ENCODE measurements around the gene EXOSC7. TPM values are rescaled to one million over a fixed set of nuclear protein-coding genes. Genes with fewer than 3 reads are reported as not detected.

EXOSC7 gene
- polyA plus RNA-seq, 3 donors from 2014 or later: 35.0 to 73.2 (median 52.2) TPM

DNA sequence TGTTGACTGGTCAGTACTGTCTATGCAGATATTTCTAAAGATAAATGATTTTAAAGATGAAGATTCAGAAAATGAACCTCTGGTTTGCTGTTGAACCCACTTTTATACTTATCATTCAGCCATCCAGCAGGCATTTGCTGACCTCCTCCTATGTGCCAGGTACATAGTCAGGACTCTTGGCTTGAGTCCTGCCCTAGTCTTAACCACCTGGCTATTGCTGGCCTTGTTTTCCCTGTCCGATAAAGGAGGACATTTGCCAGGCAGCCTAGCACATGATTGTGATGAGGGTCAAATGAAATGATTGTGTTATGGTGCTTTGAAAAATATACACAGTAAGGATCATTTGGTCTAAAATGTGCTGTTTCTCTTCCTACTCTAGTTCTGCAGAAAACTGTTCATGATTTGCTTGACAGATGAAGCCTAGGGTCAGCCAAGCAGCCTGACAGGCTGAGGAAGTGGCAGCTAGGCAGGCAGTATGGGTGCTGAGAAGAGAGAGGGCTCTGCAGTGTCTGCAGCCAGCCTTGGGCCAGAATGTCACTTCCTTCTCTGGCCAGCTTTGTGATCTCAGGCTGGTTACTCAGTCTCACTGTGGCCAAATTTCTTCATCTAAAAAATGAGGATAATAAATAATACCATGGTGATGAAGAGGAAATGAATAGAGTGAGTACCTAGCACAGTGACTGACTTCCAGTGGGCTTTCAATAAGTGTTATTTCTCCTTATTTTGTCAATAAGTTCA lies 13.8 kb downstream of the EXOSC7 start:
- peaks cover 43 to 70% of the 10 kb centered on the region in 2 donors for H3K4me1 Mint-ChIP-seq
- peaks cover 3 to 26% (median 14%) of the 10 kb centered on the region in 3 donors for H3K36me3 Mint-ChIP-seq
- H3K4me3 Mint-ChIP-seq: no peak overlapping the region
- DNase-seq: no peak
- no peak overlapping the region for H3K27ac Mint-ChIP-seq
- no peaks in the 10 kb centered on the region for H3K9me3 Mint-ChIP-seq
- H3K27me3 Mint-ChIP-seq (ENCODE audit: low read depth in 3 of 3): peaks cover 0 to 1% (median 0%) of the 10 kb centered on the region in 3 donors

GRCh38 chr3:44991326-44991725 lies 15.3 kb downstream of the EXOSC7 start:
- Mint-ChIP-seq H3K27ac (no peak overlapping the region), H3K27me3 (ENCODE audit: low read depth in 3 of 3) (peaks cover 0 to 1% (median 0%) of the 10 kb centered on the region in 3 donors), H3K9me3 (no peaks in the 10 kb centered on the region), H3K36me3 (peaks cover 3 to 30% (median 14%) of the 10 kb centered on the region in 3 donors), H3K4me1 (peaks cover 35 to 69% of the 10 kb centered on the region in 2 donors), H3K4me3 (no peak overlapping the region)
- no peak for DNase-seq

- H3K4me3 Mint-ChIP-seq: no peak overlapping the region
- no peak overlapping the region for H3K27ac Mint-ChIP-seq
Observed at GRCh38 chr3:44992555-44993470, 16.8 kb downstream of the EXOSC7 start.

DNA sequence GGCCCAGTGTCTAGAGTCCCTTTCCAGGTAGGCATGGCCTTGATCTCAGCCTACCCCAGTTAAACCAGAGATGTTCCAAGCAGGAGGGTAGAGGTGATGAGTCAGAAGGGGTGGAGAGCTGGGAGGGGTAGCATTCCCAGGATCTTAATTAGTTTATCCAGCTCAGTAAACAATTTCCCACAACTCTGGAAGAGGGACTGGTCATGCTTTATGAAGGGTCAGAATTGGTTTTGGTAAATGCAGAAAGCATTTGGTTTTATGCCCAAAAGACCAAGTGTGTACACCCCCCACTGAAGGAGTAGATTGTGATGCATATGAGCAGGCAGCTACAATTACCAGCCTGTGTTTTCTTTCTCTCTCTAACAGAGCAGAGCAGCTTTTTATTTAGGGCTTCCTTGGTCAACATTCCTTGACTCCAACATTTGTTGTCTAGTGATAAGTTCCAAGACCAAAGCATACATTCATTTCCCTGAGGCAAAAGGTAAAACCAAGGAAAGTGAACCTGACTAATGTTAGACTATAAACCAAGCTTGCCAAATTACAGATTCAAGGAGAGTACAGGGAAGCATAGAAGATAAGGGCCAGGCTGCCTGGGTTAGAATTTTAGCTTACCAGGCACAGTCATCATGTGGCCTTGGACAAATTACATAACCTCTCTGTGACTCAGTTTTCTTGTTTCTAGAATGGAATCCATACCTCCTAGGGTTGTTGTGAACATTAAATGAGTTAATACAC lies 17.6 kb downstream of the EXOSC7 start:
- no peak overlapping the region for H3K4me3 Mint-ChIP-seq
- H3K36me3 Mint-ChIP-seq: peaks cover 8 to 49% (median 14%) of the 10 kb centered on the region in 3 donors
- peaks cover 22 to 47% of the 10 kb centered on the region in 2 donors for H3K4me1 Mint-ChIP-seq
- H3K27me3 Mint-ChIP-seq (ENCODE audit: low read depth in 3 of 3): peaks cover 0 to 1% (median 0%) of the 10 kb centered on the region in 3 donors
- no peak overlapping the region for H3K27ac Mint-ChIP-seq
- no peak for DNase-seq
- no peaks in the 10 kb centered on the region for H3K9me3 Mint-ChIP-seq

More at GRCh38 chr3:44992555-44993470, 16.8 kb downstream of the EXOSC7 start:
- DNase-seq: peak in 1 of 3 donors; percentile 11
- no peaks in the 10 kb centered on the region for H3K9me3 Mint-ChIP-seq
- peaks cover 28 to 55% of the 10 kb centered on the region in 2 donors for H3K4me1 Mint-ChIP-seq
- H3K36me3 Mint-ChIP-seq: peaks cover 3 to 44% (median 14%) of the 10 kb centered on the region in 3 donors
- H3K27me3 Mint-ChIP-seq (ENCODE audit: low read depth in 3 of 3): peaks cover 0 to 1% (median 0%) of the 10 kb centered on the region in 3 donors

DNA sequence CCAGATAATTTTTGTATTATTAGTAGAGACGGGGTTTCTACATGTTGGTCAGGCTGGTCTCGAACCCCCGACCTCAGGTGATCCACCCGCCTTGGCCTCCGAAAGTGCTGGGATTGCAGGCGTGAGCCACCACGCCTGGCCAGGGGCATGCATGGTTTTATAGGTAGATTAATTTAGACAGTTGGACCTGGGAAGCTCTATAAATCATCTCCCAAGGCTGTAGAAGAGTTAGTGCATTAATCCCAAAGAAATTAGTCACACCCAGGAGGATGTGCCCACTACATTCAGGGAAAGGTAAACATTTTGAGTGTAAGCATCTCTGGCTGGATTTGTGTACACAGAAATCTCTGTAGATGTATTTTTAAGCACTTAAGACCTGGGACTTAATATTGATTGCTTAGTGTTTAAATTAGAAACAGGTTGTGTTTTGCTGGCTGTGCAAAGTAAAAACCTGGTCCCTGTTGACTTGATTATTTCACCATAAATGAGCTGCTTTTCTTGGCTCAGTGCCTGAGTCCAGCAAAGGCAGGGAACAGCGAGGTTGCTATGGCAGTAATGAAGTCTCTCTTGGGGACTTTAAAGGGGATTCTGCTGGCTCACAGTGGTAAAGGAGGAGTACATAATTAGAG lies 19.2 kb downstream of the EXOSC7 start:
- peaks cover 9 to 56% (median 15%) of the 10 kb centered on the region in 3 donors for H3K36me3 Mint-ChIP-seq

DNA sequence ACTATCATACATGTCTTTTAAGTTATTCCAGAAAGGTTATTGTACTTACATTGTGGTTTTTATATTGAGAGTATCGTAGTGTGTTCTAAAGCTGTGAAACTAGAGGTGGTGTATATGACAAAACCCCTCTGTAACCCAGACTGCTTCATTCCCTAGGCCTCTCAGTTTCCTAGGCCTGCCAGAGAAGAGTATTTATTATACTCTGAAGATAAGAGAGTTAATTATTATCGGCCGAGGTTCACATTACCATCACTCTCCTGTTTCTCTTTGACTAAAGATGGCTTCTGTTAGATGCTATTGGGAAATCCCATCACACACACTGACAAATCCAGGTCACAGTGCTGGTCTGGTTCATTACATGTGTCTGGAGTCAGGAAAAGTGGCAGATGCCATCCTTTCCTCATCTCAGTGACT lies 20.5 kb downstream of the EXOSC7 start:
- no peak overlapping the region for H3K4me3 Mint-ChIP-seq

More for the DNA sequence above, 19.2 kb downstream of the EXOSC7 start:
- Mint-ChIP-seq H3K27me3 (ENCODE audit: low read depth in 3 of 3) (peaks cover 0 to 1% (median 0%) of the 10 kb centered on the region in 3 donors), H3K4me1 (peaks cover 22 to 40% of the 10 kb centered on the region in 2 donors), H3K9me3 (no peaks in the 10 kb centered on the region), H3K4me3 (no peak overlapping the region), H3K27ac (peak overlapping the region in 2 of 6 donors; percentile 18 to 24)
- no peak for DNase-seq

DNA sequence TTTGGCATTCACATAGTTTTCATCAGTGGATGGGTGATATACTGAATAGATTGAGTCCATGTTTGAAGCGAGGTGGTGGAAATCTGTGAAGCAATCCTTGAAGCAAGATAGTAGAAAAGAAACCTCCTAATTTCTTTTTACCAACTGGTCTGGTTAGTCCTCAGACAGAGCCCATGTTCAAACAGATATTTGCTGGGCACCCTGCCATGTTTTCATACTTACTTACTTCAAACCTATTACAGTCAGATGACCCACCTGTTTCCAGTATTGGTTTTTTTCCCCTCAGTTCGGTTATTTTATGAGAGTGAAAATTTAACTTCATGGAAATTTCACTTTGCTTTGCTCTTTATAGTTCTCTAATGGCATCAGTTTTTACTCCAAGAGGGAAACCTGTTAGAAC lies 23.7 kb downstream of the EXOSC7 start:
- peaks cover 0 to 56% (median 15%) of the 10 kb centered on the region in 3 donors for H3K36me3 Mint-ChIP-seq
- H3K9me3 Mint-ChIP-seq: no peaks in the 10 kb centered on the region
- H3K4me3 Mint-ChIP-seq: no peak overlapping the region
- DNase-seq: no peak
- H3K27ac Mint-ChIP-seq: no peak overlapping the region
- no peaks in the 10 kb centered on the region for H3K27me3 Mint-ChIP-seq (ENCODE audit: low read depth in 3 of 3)
- peaks cover 17% of the 10 kb centered on the region in 2 donors for H3K4me1 Mint-ChIP-seq

More for the DNA sequence above, 20.5 kb downstream of the EXOSC7 start:
- no peak for DNase-seq
- Mint-ChIP-seq H3K36me3 (peaks cover 2 to 54% (median 18%) of the 10 kb centered on the region in 3 donors), H3K9me3 (no peaks in the 10 kb centered on the region), H3K4me1 (peaks cover 18 to 33% of the 10 kb centered on the region in 2 donors), H3K27ac (peak overlapping the region in 1 of 6 donors; percentile 68), H3K27me3 (ENCODE audit: low read depth in 3 of 3) (peaks cover 0 to 1% (median 0%) of the 10 kb centered on the region in 3 donors)

GRCh38 chr3:45000823-45001222 lies 24.8 kb downstream of the EXOSC7 start:
- peak overlapping the region in 1 of 6 donors; percentile 61 for H3K27ac Mint-ChIP-seq
- H3K4me1 Mint-ChIP-seq: peaks cover 21 to 24% of the 10 kb centered on the region in 2 donors
- H3K36me3 Mint-ChIP-seq: peaks cover 6 to 63% (median 23%) of the 10 kb centered on the region in 3 donors
- H3K9me3 Mint-ChIP-seq: no peaks in the 10 kb centered on the region
- DNase-seq: no peak
- H3K4me3 Mint-ChIP-seq: no peak overlapping the region
- peaks cover 0 to under 1% (median 0%) of the 10 kb centered on the region in 3 donors for H3K27me3 Mint-ChIP-seq (ENCODE audit: low read depth in 3 of 3)

DNA sequence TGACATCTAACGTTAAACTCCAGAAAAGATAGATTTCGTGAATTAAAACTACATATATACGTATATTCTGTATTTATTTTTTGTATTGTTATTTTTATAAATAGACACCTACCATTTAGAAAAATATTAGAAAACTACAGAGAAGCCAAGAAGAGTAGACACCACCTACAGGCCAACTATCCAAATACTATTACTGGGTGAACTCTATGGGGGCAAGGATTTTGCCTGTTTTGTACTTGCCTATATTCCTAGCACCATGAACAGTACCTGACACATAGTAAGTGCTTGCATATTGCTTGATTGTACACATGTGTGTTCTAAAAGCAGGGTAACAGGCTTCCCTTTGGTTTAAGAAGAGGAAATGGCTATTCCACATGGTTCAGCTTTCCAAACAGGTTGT lies 25.7 kb downstream of the EXOSC7 start:
- peaks cover 7 to 57% (median 23%) of the 10 kb centered on the region in 3 donors for H3K36me3 Mint-ChIP-seq
- H3K4me3 Mint-ChIP-seq: no peak overlapping the region
- H3K9me3 Mint-ChIP-seq: no peaks in the 10 kb centered on the region
- H3K27me3 Mint-ChIP-seq (ENCODE audit: low read depth in 3 of 3): peaks cover 0 to 2% (median 0%) of the 10 kb centered on the region in 3 donors
- H3K27ac Mint-ChIP-seq: no peak overlapping the region
- no peak for DNase-seq
- peaks cover 21 to 25% of the 10 kb centered on the region in 2 donors for H3K4me1 Mint-ChIP-seq

GRCh38 chr3:45002139-45002660 lies 26.2 kb downstream of the EXOSC7 start:
- peaks cover 25 to 30% of the 10 kb centered on the region in 2 donors for H3K4me1 Mint-ChIP-seq
- peaks cover 7 to 52% (median 27%) of the 10 kb centered on the region in 3 donors for H3K36me3 Mint-ChIP-seq
- H3K4me3 Mint-ChIP-seq: no peak overlapping the region
- DNase-seq: no peak
- H3K27ac Mint-ChIP-seq: no peak overlapping the region
- no peaks in the 10 kb centered on the region for H3K9me3 Mint-ChIP-seq
- peaks cover 0 to 2% (median 0%) of the 10 kb centered on the region in 3 donors for H3K27me3 Mint-ChIP-seq (ENCODE audit: low read depth in 3 of 3)

DNA sequence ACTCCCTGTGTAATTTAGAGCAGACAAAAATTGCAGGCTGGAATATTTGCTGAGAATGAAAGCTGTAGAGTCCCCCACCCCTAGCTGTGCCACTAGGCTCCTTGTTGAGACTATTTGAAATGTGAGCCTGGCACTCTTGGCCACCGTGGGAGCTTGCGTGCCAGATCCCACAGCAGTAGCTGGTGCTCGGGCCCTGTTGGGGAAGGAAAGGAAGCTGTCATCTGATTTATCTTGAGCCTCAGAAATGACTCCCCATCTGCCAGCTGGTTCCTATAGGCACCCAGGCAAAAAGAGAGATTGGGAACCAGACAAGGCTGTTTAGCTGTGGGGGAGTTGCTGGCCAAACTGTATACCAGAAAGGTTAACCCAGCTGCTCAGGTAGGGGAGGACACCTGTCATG lies 26.7 kb downstream of the EXOSC7 start:
- Mint-ChIP-seq H3K27ac (no peak overlapping the region), H3K27me3 (ENCODE audit: low read depth in 3 of 3) (peaks cover 0 to 2% (median 2%) of the 10 kb centered on the region in 3 donors), H3K9me3 (no peaks in the 10 kb centered on the region), H3K4me3 (no peak overlapping the region), H3K4me1 (peaks cover 26 to 30% of the 10 kb centered on the region in 2 donors), H3K36me3 (peaks cover 7 to 47% (median 27%) of the 10 kb centered on the region in 3 donors)
- DNase-seq: no peak

- peaks cover 11 to 49% (median 29%) of the 10 kb centered on the region in 3 donors for H3K36me3 Mint-ChIP-seq
- peaks cover 0 to 2% (median 2%) of the 10 kb centered on the region in 3 donors for H3K27me3 Mint-ChIP-seq (ENCODE audit: low read depth in 3 of 3)
- no peaks in the 10 kb centered on the region for H3K9me3 Mint-ChIP-seq
- H3K27ac Mint-ChIP-seq: peak overlapping the region in 3 of 6 donors; percentile 30 to 52 (median 35)
- H3K4me1 Mint-ChIP-seq: peaks cover 26 to 32% of the 10 kb centered on the region in 2 donors
- no peak overlapping the region for H3K4me3 Mint-ChIP-seq
- no peak for DNase-seq
Observed at GRCh38 chr3:45003406-45003805, 27.4 kb downstream of the EXOSC7 start.
